Aorta (tissue), 5 donors: Measurements from ENCODE around the gene CNTN3. TPM values are rescaled to one million over a fixed set of nuclear protein-coding genes. Genes with fewer than 3 reads are reported as not detected.

Experiments
- ATAC-seq: fragments of 200-7000 bp; cut with Tn5 transposase; one replicate; pipeline ENCODE4 v1.9.1; 2022; ENCODE audit warnings: moderate library complexity; ENCODE audit not compliant: low FRiP score
- DNase-seq, 2 donors: peaks; one replicate each; pipeline ENCODE4 v3.0.0-alpha.2; 2020
- H3K27ac ChIP-seq, 2 donors: one replicate each; pipeline ENCODE4 v1.5.1; 2013; ENCODE audit warnings: low read length in 2 of 2, mild to moderate bottlenecking in 2 of 2, moderate library complexity in 2 of 2, control low read depth in 1 of 2, inconsistent platforms in 1 of 2, low read depth in 1 of 2
- H3K27me3 ChIP-seq, 2 donors: one replicate each; pipeline ENCODE4 v1.6.1; 2013; ENCODE audit warnings: control low read depth in 1 of 2, low read length in 1 of 2, mild to moderate bottlenecking in 1 of 2, moderate library complexity in 1 of 2; ENCODE audit not compliant: insufficient read depth in 2 of 2, control insufficient read depth in 1 of 2
- H3K36me3 ChIP-seq, 2 donors: one replicate each; pipeline ENCODE4 v1.6.1; 2013; ENCODE audit warnings: control low read depth in 1 of 2, low read length in 1 of 2, mild to moderate bottlenecking in 1 of 2; ENCODE audit not compliant: insufficient read depth in 2 of 2, control insufficient read depth in 1 of 2
- H3K4me1 ChIP-seq, 2 donors: one replicate each; pipeline ENCODE4 v1.6.1; 2013; ENCODE audit warnings: low read length in 2 of 2, control low read depth in 1 of 2, mild to moderate bottlenecking in 1 of 2, moderate library complexity in 1 of 2; ENCODE audit not compliant: insufficient read depth in 2 of 2, control insufficient read depth in 1 of 2
- H3K4me3 ChIP-seq, 2 donors: one replicate each; pipeline ENCODE4 v1.5.1; 2013; ENCODE audit warnings: low read length in 2 of 2, control low read depth in 1 of 2, mild to moderate bottlenecking in 1 of 2
- H3K9me3 ChIP-seq: one replicate; pipeline ENCODE4 v1.6.1; 2013; ENCODE audit warnings: mild to moderate bottlenecking, low read length; ENCODE audit not compliant: control insufficient read depth
- WGBS, 2 donors: extraction: QIAGEN DNeasy Blood & Tissue Kit; methylation state at CpG; one replicate each; pipeline ENCODE4 v1.1.7; 2013; 5-methylcytosine and 5-hydroxymethylcytosine counted together
- intact Hi-C, 2 donors: fragments of 100-400 bp; cut with DNase I; formaldehyde crosslinking; loops; one replicate each; pipeline versions ENCODE4 v1.14.2 to v1.15.0; 2022
- polyA plus RNA-seq, 2 donors: library from polyadenylated mRNA; stranded (reverse); fragments of 200-250 nt; gene quantifications; one replicate each; pipeline ENCODE4 v1.2.3, GENCODE V29; 2013
- total RNA-seq, 2 donors: library from RNA; stranded (reverse); fragmentation: NEBNext Ultra II Directional; extraction: Animal tissue kit (Norgen Biotek cat#: 25700); gene quantifications; one replicate each; pipeline ENCODE4 v1.2.1, GENCODE V29; 2021
- donor health status: healthy with polysubstance abuse.
- donor health status: Bipolar disorder and iron deficiency.
- donor health status: DM: no; HTN: no; CAD: no.
- donor health status: DM: no; HTN: no; CAD: no.
- donor health status: DM: yes; HTN: yes; CAD: no.

Gene CNTN3
- total and polyA plus RNA-seq, 4 donors, result 2.3 to 9.8 (median 3.3) TPM

DNA sequence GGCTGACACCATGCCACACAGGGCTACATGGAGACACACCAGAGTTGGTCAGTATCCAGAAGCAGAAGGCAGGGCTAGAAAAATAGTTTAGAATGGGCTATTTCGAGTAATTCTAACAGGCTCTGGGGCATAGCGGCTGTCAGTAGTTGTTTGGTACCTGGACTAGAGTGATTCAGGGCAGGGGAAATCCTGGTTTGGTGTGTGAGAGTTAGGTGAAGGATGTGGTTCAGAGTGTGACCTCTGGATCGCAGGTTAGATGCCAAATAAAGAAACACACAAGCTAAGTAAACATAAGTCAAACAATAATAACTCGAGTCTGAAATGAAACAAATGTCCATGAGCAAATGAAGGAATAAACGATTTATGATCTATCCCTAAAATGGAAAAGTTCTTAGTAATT lies 31.5 kb downstream of the CNTN3 start:
- WGBS, 2 donors, result 79% methylated on average over 5 of the region's 5 CpGs
- ATAC-seq (no peak), DNase-seq (no peak)
- H3K36me3 ChIP-seq, result no peaks in the 10 kb centered on the region
- H3K4me1 ChIP-seq, result no peaks in the 10 kb centered on the region
- no peak overlapping the region for H3K27ac ChIP-seq
- no peaks in the 10 kb centered on the region for H3K27me3 ChIP-seq
- H3K4me3 ChIP-seq, result no peak overlapping the region
- intact Hi-C loops, result no loop called here
- H3K9me3 ChIP-seq, result peaks cover 1% of the 10 kb centered on the region

DNA sequence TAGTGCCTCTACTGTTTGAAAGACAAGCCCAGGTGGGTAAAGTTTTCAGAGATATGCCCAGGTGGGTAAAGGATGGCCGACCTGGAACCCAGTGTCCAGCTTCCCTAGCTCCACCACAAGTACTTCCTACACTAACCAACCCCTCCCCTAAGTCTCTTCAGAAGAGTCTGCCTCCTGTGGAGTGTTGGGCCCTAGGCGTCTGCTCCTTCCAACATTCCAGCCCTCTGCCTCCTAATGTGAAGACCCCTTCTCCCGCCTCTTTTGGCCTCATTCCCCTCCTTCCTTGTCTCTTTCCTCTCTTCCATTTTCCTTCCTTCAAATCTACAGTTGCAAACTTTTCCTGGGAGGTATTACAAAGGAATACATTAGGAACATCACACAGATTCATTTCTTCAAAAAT lies 38.6 kb downstream of the CNTN3 start:
- intact Hi-C loops, result no loop called here
- no peaks in the 10 kb centered on the region for H3K27me3 ChIP-seq
- H3K9me3 ChIP-seq, result no peaks in the 10 kb centered on the region
- 88 to 91% methylated on average over 3 of the region's 3 CpGs for WGBS, 2 donors
- no peaks in the 10 kb centered on the region for H3K36me3 ChIP-seq
- no peak overlapping the region for H3K27ac ChIP-seq
- DNase-seq (no peak), ATAC-seq (no peak)
- H3K4me3 ChIP-seq, result no peak overlapping the region
- H3K4me1 ChIP-seq, result peaks cover 0 to 3% of the 10 kb centered on the region in 2 donors

DNA sequence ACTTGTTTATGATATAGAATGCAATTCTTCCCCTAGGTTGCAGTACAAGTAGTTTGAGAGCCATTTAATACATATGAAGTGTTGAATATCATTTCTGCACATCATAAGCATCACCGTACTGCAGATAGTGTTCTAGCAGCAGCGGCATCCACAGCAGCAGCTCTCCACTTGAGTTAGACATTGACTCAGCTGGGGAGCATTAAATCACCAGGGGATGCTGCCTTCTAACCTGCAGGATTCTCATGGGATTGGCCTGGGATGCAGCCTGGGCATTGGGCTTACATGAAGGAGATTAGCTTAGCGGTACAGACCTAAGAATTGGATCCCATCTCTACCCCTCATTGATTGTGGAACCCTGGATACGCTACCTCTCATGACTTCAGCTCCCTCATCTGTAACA lies 43.3 kb downstream of the CNTN3 start:
- no peak for ATAC-seq
- no peak overlapping the region for H3K27ac ChIP-seq
- intact Hi-C loops, result no loop called here
- no peaks in the 10 kb centered on the region for H3K9me3 ChIP-seq
- H3K4me3 ChIP-seq, result no peak overlapping the region
- H3K4me1 ChIP-seq, result peaks cover 0 to 6% of the 10 kb centered on the region in 2 donors
- H3K36me3 ChIP-seq, result no peaks in the 10 kb centered on the region
- no peak for DNase-seq
- no peaks in the 10 kb centered on the region for H3K27me3 ChIP-seq
- WGBS, 2 donors, result 92 to 96% methylated on average over 4 of the region's 4 CpGs
